ENCODE measurements around the gene CFAP74.
A peak's percentile ranks its signal among the peaks of the same experiment; 100 is the strongest.

The CFAP74 gene

GRCh38 chr1:2024887-2025286 lies 21.3 kb upstream of the CFAP74 start:
- WGBS, result 90% methylated on average over 18 of the region's 18 CpGs
- H3K27ac ChIP-seq (ENCODE audit: low read depth, low read length), result no peak overlapping the region
- no peak overlapping the region for H3K9ac ChIP-seq (ENCODE audit: low read depth, low read length)
- no peaks in the 10 kb centered on the region for H3K4me1 ChIP-seq (ENCODE audit: insufficient read depth, low read length)
- H3K36me3 ChIP-seq (ENCODE audit: insufficient read depth, low read length), result no peaks in the 10 kb centered on the region
- no peaks in the 10 kb centered on the region for H3K9me3 ChIP-seq (ENCODE audit: insufficient read depth, low read depth, low read length)
- H3K4me3 ChIP-seq (ENCODE audit: low read length), result no peak overlapping the region
- peaks cover 15% of the 10 kb centered on the region for H3K27me3 ChIP-seq (ENCODE audit: insufficient read depth, low read length)

- Histone ChIP-seq H3K4me1 (ENCODE audit: insufficient read depth, low read length) (no peaks in the 10 kb centered on the region), H3K36me3 (ENCODE audit: insufficient read depth, low read length) (no peaks in the 10 kb centered on the region), H3K9ac (ENCODE audit: low read depth, low read length) (no peak overlapping the region), H3K27me3 (ENCODE audit: insufficient read depth, low read length) (peaks cover 20% of the 10 kb centered on the region), H3K4me3 (ENCODE audit: low read length) (no peak overlapping the region), H3K9me3 (ENCODE audit: insufficient read depth, low read depth, low read length) (no peaks in the 10 kb centered on the region), H3K27ac (ENCODE audit: low read depth, low read length) (no peak overlapping the region)
- WGBS, result 90% methylated on average over 10 of the region's 10 CpGs
Observed at GRCh38 chr1:2024451-2024850, 20.9 kb upstream of the CFAP74 start.

GRCh38 chr1:2023187-2023586 lies 19.6 kb upstream of the CFAP74 start:
- Histone ChIP-seq H3K4me3 (ENCODE audit: low read length) (no peak overlapping the region), H3K27me3 (ENCODE audit: insufficient read depth, low read length) (peaks cover 28% of the 10 kb centered on the region), H3K9me3 (ENCODE audit: insufficient read depth, low read depth, low read length) (no peaks in the 10 kb centered on the region), H3K4me1 (ENCODE audit: insufficient read depth, low read length) (peaks cover 3% of the 10 kb centered on the region; the same call in 1 of the 2 replicates), H3K9ac (ENCODE audit: low read depth, low read length) (no peak overlapping the region), H3K36me3 (ENCODE audit: insufficient read depth, low read length) (no peaks in the 10 kb centered on the region), H3K27ac (ENCODE audit: low read depth, low read length) (no peak overlapping the region)
- WGBS, result 87% methylated on average over 9 of the region's 9 CpGs

DNA sequence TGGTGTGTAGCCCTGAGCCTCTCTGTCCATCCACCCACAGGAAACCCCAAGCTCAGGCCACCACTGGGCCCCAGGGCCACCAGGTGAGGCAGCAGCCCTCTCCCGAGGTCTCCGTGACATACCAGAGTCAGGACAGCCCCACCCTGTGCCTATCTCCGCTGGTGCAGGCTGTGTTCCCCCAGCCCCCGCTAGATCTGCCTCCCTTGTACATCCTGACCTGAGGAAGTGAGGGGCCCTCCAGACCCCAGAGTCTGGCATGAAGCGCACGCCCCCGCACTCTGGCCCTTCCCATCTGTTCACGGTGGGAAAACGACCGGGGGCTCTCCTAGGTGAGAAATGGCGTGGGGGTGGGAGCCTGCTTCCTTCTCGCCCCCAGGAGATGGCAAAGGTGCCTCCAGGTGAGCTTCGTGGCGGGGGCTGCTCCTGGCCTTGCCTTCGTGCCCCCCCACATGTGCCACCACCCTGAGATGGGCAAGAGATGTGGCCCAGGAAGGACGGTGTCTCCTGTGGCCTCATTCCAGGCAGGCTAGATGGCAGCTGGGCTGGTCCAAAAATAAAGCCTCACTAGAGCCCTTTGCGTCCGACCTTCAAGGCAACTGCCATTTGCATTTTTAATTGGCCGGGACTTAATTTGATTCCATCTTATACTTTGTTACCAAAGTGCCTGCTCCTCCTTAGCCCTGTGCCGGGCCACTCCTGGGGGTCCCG lies 18.6 kb upstream of the CFAP74 start:
- 86% methylated on average over 21 of the region's 21 CpGs for WGBS
- Histone ChIP-seq H3K4me1 (ENCODE audit: insufficient read depth, low read length) (peaks cover 4% of the 10 kb centered on the region; the same call in 1 of the 2 replicates), H3K9me3 (ENCODE audit: insufficient read depth, low read depth, low read length) (no peaks in the 10 kb centered on the region), H3K4me3 (ENCODE audit: low read length) (no peak overlapping the region), H3K27me3 (ENCODE audit: insufficient read depth, low read length) (peaks cover 34% of the 10 kb centered on the region), H3K9ac (ENCODE audit: low read depth, low read length) (no peak overlapping the region), H3K36me3 (ENCODE audit: insufficient read depth, low read length) (no peaks in the 10 kb centered on the region), H3K27ac (ENCODE audit: low read depth, low read length) (no peak overlapping the region)

- Histone ChIP-seq H3K4me3 (ENCODE audit: low read length) (no peak overlapping the region), H3K9me3 (ENCODE audit: insufficient read depth, low read depth, low read length) (no peaks in the 10 kb centered on the region), H3K9ac (ENCODE audit: low read depth, low read length) (no peak overlapping the region), H3K27me3 (ENCODE audit: insufficient read depth, low read length) (peaks cover 34% of the 10 kb centered on the region), H3K27ac (ENCODE audit: low read depth, low read length) (no peak overlapping the region), H3K4me1 (ENCODE audit: insufficient read depth, low read length) (peaks cover 4% of the 10 kb centered on the region; the same call in 1 of the 2 replicates), H3K36me3 (ENCODE audit: insufficient read depth, low read length) (no peaks in the 10 kb centered on the region)
- WGBS, result 90% methylated on average over 25 of the region's 25 CpGs
Observed at GRCh38 chr1:2021550-2021949, 18.0 kb upstream of the CFAP74 start.

DNA sequence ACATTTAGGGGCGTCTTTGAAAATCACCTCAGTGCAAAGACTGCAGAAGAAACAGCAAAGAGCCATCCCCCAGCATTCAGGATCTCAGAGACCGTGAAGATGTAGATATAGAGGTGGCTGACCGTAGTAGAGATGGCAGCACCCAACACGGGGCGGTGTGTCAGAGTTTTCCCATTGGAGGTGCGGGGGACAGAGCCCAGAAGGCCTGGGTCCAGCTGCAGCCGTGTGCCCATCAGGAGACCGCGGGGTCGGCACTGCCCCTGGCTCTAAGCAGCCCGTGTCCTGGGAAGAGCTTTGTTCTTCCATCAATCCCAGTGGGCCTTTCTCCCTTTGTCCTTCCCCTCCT lies 16.7 kb upstream of the CFAP74 start:
- H3K9ac ChIP-seq (ENCODE audit: low read depth, low read length), result no peak overlapping the region
- H3K4me1 ChIP-seq (ENCODE audit: insufficient read depth, low read length), result peaks cover 4% of the 10 kb centered on the region; the same call in 1 of the 2 replicates
- H3K4me3 ChIP-seq (ENCODE audit: low read length), result no peak overlapping the region
- peaks cover 34% of the 10 kb centered on the region for H3K27me3 ChIP-seq (ENCODE audit: insufficient read depth, low read length)
- H3K36me3 ChIP-seq (ENCODE audit: insufficient read depth, low read length), result no peaks in the 10 kb centered on the region
- WGBS, result 87% methylated on average over 11 of the region's 11 CpGs
- H3K9me3 ChIP-seq (ENCODE audit: insufficient read depth, low read depth, low read length), result no peaks in the 10 kb centered on the region
- H3K27ac ChIP-seq (ENCODE audit: low read depth, low read length), result no peak overlapping the region

DNA sequence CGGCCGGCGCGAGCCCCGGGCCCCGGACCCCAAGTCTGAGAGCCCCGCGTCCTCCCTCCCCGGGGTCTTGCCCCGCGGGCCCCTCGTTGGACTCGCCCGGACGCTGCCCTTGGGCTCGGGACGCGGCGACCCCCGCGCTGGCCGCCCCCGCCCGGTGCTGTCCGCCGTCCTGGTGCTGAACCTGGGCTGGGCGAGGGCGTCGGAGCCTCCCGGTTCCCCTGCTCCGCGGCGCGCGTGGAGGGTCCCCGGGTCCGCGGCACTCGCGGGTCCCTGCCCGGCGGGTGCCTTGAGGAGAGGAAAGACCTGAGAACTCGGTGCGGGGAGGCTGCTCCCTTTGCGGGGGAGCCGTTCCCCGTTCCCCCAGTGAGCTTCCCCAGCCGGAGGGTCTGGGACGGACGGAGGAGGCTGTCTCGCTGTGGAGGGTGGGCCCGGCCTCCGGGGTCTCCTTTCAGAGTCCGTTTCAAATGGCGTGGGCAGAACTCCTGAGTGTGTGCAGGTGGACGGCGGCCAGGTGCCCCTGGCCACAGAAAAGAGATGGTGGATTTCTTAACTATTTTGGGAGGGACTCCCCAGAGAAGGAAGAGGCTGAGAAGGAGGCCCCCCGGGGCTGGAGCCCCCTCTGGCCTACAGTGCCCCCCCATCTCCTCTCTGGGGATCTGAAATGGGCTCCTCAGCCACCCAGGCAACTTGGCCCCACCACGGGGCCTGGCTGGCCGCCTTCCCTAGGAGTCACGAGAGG lies 16.2 kb upstream of the CFAP74 start:
- H3K27ac ChIP-seq (ENCODE audit: low read depth, low read length), result no peak overlapping the region
- H3K4me1 ChIP-seq (ENCODE audit: insufficient read depth, low read length), result peaks cover 4% of the 10 kb centered on the region
- peaks cover 34% of the 10 kb centered on the region for H3K27me3 ChIP-seq (ENCODE audit: insufficient read depth, low read length)
- no peaks in the 10 kb centered on the region for H3K9me3 ChIP-seq (ENCODE audit: insufficient read depth, low read depth, low read length)
- WGBS, result 13% methylated on average over 61 of the region's 61 CpGs
- H3K36me3 ChIP-seq (ENCODE audit: insufficient read depth, low read length), result no peaks in the 10 kb centered on the region
- no peak overlapping the region for H3K9ac ChIP-seq (ENCODE audit: low read depth, low read length)
- peak overlapping the region; percentile 34 for H3K4me3 ChIP-seq (ENCODE audit: low read length)

GRCh38 chr1:2019172-2019543 lies 15.6 kb upstream of the CFAP74 start, which contains the start of gene GABRD:
Gene GABRD (plus strand): TSS chr1:2019345. CDS start chr1:2019424, 79 bp downstream.
- Histone ChIP-seq H3K9ac (ENCODE audit: low read depth, low read length) (no peak within 1 kb of the TSS), H3K4me3 (ENCODE audit: low read length) (peak within 1 kb of the TSS; percentile 49), H3K27ac (ENCODE audit: low read depth, low read length) (no peak within 1 kb of the TSS), H3K4me1 (ENCODE audit: insufficient read depth, low read length) (peaks cover 4% of the 10 kb centered on the region), H3K36me3 (ENCODE audit: insufficient read depth, low read length) (no peaks in the 10 kb centered on the region), H3K9me3 (ENCODE audit: insufficient read depth, low read depth, low read length) (no peaks in the 10 kb centered on the region), H3K27me3 (ENCODE audit: insufficient read depth, low read length) (peaks cover 34% of the 10 kb centered on the region)
- under 1% methylated on average over 49 of the region's 60 CpGs for WGBS

DNA sequence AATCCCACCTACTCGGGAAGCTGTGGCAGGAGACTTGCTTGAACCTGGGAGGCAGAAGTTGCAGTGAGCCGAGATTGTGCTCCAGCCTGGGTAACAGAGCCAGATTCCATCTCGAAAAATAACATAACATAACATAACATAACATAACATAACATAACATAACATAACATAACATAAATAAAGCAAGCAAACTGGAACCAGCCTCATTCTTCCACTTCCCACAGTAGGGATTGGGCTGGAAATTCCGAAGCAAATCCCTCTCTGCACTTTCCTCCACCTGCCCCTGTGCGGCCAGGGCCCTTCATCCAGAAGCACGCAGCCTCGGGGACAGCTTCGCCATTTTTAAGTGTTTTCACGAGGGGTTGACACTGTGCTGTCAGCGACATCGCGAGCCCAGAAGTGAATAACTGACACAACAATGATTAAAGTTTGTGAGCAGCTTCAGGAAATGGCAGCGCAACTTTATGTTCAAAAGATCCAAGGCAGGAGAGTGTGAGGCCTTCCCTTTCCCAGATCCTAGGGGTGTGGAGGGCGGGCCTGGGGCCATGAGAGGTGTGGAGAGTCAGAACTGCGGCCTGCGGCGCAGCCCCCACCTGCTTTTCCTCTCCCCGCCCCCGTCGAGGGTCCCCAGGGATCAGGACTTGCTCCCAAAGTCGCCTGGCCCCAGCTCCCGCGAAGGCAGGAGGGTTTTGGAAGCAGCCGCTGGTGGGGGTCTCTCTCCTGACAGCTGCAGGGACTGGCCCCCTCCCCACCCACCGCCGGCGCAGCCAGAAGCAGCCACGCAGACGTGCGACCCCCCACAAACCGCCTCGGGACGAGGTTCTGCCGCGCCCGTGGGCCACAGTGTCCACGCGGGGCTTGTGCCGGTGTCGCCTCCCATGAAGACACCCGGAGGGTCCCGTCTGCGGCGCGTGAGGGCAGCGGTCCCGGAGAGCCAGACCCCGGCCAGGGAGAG lies 14.9 kb upstream of the CFAP74 start:
- Histone ChIP-seq H3K9me3 (ENCODE audit: insufficient read depth, low read depth, low read length) (no peaks in the 10 kb centered on the region), H3K27me3 (ENCODE audit: insufficient read depth, low read length) (peaks cover 34% of the 10 kb centered on the region), H3K4me1 (ENCODE audit: insufficient read depth, low read length) (peaks cover 4% of the 10 kb centered on the region), H3K27ac (ENCODE audit: low read depth, low read length) (no peak overlapping the region), H3K36me3 (ENCODE audit: insufficient read depth, low read length) (no peaks in the 10 kb centered on the region), H3K4me3 (ENCODE audit: low read length) (peak overlapping the region; percentile 49), H3K9ac (ENCODE audit: low read depth, low read length) (no peak overlapping the region)
- 21% methylated on average over 45 of the region's 48 CpGs for WGBS

- no peaks in the 10 kb centered on the region for H3K9me3 ChIP-seq (ENCODE audit: insufficient read depth, low read depth, low read length)
Observed at GRCh38 chr1:2016123-2016522, 12.5 kb upstream of the CFAP74 start.

More at GRCh38 chr1:2016123-2016522, 12.5 kb upstream of the CFAP74 start:
- Histone ChIP-seq H3K9ac (ENCODE audit: low read depth, low read length) (no peak overlapping the region), H3K27me3 (ENCODE audit: insufficient read depth, low read length) (peaks cover 31% of the 10 kb centered on the region), H3K4me1 (ENCODE audit: insufficient read depth, low read length) (peaks cover 4% of the 10 kb centered on the region), H3K27ac (ENCODE audit: low read depth, low read length) (no peak overlapping the region), H3K36me3 (ENCODE audit: insufficient read depth, low read length) (no peaks in the 10 kb centered on the region), H3K4me3 (ENCODE audit: low read length) (no peak overlapping the region)
- WGBS, result 93% methylated on average over 9 of the region's 9 CpGs
